Stimulated activated CD4-positive, alpha-beta T cell treated with anti-CD3 and anti-CD28 coated beads, Interleukin-1b, Interleukin-23, amount 100 ng/mL, for 1 hour (primary cell): Measurements from ENCODE around the gene TMEM187.
A peak's percentile ranks its signal among the peaks of the same experiment; 100 is the strongest.
"Not testable (repeated sequence)": the region's sequence is repeated elsewhere in the genome, so short reads cannot be mapped to it uniquely, and the experiment has no call there.

Source experiments
- DNase-seq, 2 donors: peaks; one replicate each; pipeline ENCODE4 v3.0.0-alpha.2; 2020; ENCODE audit warnings: low read depth in 2 of 2

TMEM187 gene

DNA sequence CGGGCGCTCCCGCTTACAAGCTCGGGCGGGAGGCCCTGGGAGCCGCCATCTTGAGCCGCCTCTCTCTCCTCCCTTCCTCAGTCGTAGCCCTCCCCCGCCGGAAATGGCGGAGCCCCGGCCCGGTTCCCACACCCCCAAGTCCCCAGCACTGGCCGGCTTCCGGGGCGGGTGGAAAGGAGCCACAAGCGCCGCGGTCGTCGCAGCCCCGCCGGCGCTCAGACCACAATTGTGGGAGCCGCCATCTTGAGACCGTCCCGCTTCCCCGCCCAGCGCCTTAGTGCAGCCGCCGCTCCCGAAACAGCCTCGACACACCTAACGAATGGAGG, 1.5 kb upstream of the TMEM187 start:
- DNase-seq, result peak; percentile 60 to 69

GRCh38 chrX:153971450-153972367, 845 bp upstream of the TMEM187 start, which contains the start of gene HCFC1:
Gene HCFC1, minus strand, starts transcription at chrX:153971818. Its CDS starts 978 bp downstream, at chrX:153970840.
- DNase-seq, result peak; percentile 68 to 75

- no peak for DNase-seq
Observed at GRCh38 chrX:153973127-153974002, 811 bp downstream of the TMEM187 start.

DNA sequence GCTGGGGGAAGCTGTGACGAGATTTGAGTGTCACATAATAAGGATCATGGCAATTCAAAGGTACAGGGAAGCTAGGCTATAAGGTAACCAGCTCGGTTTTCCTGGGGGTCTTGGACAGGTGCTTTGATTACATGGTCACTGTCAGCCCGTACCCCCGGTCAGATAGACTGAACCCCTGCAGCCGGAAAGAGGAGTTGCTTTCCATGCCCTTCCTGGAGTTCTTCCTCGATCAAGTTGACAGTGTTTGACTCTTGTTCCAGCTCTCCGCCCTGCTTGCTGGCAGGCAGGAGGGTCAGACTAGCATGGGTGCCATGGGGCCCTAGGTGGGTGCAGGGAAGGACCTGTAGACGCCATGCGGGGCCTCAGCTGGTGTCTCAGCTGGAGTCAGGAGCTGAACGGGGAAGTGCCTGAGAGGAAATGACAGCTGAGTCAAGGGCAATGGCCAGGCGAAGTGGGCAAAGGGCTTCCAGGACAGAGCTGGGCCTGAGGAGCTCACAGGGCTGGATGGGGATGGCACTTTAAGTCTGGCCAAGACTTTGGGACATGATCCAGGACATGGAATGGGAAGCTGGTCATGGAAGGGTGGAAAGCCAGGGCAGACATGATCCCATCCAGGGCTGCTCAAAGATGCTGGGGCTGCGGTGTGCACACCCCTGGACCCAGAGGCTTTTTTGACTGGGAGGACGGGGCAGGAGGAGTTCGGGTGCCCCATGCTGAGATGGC, 1.6 kb downstream of the TMEM187 start:
- DNase-seq, result no peak

GRCh38 chrX:153974726-153975286, 2.3 kb downstream of the TMEM187 start:
- no peak for DNase-seq

- DNase-seq, result not testable (repeated sequence)
Observed at GRCh38 chrX:153980394-153980793, 7.8 kb downstream of the TMEM187 start.

GRCh38 chrX:153981231-153981630, 8.7 kb downstream of the TMEM187 start:
- no peak for DNase-seq

DNA sequence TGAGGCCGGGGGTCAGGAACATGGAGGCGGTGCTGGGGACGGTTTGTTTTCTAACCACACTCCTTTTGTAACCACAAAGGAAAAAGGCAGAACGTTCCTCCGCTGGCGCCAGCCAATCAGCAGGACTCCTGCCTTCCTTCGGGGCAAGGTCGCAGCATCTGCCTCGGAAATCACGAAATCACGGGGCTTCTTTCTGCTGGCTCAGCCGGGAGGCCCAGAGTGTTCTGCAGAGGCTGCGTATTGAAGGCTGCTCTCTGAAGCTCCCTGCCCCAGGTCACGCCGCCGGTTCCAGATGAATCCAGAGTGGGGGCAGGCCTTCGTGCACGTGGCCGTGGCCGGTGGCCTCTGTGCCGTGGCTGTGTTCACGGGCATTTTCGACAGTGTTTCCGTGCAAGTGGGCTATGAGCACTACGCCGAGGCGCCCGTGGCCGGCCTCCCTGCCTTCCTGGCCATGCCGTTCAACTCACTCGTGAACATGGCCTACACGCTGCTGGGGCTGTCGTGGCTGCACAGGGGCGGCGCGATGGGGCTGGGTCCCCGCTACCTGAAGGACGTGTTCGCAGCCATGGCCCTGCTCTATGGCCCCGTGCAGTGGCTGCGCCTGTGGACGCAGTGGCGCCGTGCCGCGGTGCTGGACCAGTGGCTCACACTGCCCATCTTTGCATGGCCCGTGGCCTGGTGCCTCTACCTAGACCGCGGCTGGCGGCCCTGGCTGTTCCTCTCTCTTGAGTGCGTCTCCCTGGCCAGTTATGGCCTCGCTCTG, 9.4 kb downstream of the TMEM187 start:
- no peak for DNase-seq

DNA sequence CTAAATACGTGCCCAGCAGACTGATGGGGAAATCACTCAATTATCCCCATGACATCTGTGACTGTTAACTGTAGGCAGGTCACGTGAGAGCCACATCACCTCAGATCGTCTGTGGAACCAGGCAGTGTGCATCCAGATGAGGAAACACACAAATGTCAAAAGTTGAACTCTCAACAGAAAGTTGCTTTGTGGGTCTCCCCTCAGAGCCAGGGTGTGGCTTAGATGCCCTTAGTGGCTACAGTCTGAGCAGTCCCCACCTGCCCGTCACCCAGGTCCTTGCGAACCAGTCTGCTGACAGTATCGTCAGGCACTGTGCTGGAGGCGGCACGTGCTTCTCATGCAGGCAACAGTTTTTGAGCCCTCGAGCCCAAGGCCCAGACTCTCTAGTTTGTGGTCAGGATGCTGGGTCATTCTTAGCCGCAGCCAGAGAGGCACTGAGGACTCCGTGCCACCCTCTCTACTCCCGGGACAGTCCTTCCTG, 10.8 kb downstream of the TMEM187 start:
- DNase-seq, result no peak

GRCh38 chrX:153984351-153985178, 12.0 kb downstream of the TMEM187 start:
- DNase-seq, result no peak

DNA sequence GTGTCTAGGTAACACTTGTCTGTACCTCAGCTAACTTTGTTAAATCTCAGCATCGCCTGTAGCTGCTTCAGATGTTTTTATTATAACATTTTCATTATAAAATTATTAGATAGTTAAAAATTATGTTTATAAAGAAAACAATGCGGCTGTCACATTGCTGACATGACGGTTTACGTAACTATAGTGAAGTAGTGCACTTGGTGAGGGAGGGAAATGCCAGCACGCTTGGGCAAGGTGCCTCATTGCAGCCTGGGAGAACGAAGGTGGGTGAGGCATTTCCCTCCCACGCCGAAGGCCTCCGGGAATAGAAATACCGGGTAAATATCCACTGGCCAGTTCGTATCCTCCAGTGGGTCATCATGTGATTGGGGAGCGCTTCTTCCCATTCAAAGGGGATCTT, 15.9 kb downstream of the TMEM187 start:
- no peak for DNase-seq

- no peak for DNase-seq
Observed at GRCh38 chrX:153989973-153990655, 17.6 kb downstream of the TMEM187 start.

DNA sequence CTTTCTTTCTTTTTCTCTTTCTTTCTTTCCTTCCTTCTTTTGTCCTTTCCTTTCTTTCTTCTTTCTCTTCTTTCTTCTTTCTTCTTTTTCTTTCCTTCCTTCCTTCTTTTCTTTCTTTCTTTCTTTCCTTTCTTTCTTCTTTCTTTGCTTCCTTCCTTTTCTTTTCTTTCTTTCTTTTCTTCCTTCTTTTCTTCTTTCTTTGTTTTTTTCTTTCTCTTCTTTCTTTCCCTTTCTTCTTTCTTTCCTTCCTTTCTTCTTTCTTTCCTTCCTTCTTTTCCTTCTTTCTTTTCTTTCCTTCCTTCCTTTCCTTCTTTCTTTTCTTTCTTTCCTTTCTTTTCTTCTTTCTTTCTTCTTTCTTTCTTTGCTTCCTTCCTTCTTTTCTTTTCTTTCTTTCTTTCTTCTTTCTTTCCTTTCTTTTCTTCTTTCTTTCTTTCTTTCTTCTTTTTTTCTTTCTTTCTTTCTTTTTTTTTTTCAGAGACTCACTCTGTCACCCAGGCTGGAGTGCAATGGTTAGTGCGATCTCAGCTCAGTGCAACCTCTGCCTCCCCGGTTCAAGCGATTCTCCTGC, 18.5 kb downstream of the TMEM187 start:
- no peak for DNase-seq

GRCh38 chrX:153992180-153992579, 19.6 kb downstream of the TMEM187 start:
- no peak for DNase-seq

GRCh38 chrX:153993079-153993478, 20.5 kb downstream of the TMEM187 start:
- DNase-seq, result no peak

DNA sequence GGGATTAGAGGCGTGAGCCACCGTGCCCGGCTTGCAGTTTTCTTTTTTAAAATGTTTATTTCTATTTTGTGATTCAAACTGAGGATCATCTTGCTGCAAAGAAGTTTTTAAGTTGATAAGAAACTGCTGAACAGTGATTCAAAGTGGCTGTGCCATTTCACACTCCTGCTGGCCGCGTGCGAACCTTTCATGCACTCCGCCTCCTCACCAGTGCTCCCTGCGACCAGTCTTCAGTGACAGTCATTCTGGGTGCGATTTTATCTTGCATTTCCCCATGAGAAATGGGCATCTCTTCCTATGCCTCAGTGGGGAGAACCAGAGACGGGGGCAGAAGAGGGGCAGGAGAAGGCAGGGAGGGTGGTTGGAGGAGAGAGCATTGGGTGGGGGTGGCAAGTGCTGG, 21.4 kb downstream of the TMEM187 start:
- no peak for DNase-seq

DNA sequence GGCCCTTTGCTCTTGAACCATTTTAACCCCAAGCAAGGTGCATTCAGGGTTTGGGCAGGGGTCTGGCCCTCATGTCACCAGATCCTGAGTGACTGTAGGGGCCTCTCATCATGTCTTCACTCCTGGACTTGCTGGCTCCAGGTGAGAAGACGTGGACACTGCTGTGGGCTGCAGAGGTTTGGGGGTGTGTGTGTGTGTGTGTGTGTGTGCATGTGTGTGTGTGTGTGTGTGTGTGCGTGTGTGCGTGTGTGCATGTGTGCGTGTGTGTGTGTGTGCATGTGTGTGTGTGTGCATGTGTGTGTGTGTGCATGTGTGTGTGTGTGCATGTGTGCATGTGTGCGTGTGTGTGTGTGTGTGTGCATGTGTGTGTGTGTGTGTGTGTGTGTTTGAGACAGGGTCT, 21.8 kb downstream of the TMEM187 start:
- DNase-seq, result not testable (repeated sequence)

DNA sequence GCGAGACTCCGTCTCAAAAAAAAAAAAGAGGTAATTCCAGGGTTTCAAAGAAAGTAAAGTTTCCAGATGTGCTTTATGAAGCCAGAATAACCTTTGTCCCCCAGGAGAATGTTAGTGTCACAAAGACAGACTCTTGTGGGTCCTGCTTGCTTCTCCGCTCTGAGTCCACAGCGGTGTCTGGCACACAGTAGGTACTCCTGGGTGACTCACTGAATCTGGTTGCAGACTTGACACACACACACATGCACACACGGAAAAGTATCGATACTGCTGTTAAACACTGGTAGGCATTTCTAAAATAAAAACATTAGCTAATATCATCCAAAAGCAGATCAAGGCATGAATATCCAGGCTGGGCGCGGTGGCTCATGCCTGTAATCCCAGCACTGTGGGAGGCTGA, 22.9 kb downstream of the TMEM187 start:
- no peak for DNase-seq
